GM19372 (cell line): ENCODE results near the gene RGL1.

Experiments used
- ATAC-seq: cut with Tn5 transposase; IDR thresholded peaks from one replicate; pipeline ENCODE4 v1.9.1; 2021; ENCODE audit warnings: mild to moderate bottlenecking, low read depth, moderate library complexity; ENCODE audit not compliant: unreplicated experiment

RGL1 gene

DNA sequence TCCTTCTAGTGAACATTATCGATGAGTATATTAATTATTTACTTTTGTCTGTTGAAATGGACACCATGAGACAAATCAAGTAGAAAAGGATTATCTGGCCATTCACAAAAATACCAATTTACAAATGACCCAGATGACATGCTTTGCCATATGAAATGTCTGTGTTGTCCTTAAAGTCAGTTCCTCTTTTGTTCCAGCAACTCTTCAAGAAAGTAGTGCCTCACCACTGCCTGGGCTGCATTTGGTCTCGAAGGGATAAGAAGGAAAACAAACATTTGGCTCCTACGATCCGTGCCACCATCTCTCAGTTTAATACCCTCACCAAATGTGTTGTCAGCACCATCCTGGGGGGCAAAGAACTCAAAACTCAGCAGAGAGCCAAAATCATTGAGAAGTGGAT lies 79.6 kb downstream of the RGL1 start:
- ATAC-seq = no peak

DNA sequence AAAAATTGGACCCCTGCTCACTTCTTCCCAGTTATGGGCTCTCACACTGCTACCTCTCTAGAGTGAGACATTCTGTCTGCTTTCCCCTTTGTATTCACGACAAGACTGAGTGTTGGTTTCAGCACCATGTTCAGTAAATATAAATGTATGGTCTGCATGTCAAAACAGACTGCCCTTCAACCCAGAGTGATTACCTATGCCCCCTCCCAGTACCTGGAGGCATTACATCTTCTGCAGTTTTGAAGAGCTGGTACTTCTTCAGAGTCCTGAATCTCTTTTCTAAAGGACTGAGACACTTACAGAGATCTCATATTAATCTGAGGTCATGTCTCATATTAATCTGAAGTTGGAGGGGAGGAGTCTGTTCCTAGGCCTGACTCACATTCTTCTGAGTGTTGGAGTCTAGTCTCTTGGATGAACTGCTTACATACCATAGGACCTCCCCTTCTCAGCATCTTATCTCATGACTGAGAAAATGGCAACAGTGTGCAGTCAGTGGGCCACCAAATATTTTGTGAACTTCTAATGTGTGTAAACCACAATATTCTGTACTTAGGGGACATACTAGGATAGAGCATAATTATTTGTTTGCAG lies 80.3 kb downstream of the RGL1 start:
- ATAC-seq = no peak

DNA sequence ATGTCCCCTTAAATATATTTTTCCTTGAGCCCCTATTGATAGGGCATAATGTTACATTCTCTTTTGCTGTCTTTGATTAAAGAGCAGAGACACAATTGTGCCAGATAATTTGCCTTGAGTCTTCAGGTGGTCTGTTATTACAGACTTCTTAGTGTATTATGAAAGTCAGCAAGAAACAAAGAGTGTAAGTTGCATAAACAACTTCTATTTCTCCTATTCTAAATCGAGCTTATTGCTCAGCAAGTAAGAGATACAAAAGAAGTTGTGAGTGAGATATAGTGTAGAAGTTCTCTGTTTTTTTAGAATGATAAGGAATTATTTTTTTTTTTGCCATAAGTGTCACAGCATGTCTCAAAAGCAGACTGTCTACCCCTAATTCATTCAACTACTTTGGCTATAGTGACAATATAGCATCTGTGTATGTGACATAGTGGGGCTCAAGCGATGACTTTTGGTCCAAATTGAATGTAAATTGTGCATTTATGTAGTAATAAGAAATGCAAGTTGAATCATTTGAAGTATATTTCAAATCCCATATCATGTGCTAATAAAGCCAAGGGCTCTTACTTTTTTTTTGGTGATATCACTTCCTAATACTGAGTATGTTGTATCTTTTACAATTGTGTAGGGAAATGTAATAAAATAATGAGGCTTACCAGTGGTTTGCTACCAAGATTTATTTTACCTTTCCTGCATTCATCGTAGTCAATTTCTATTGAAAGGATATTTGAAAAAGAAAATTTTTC lies 81.3 kb downstream of the RGL1 start:
- ATAC-seq = no peak

DNA sequence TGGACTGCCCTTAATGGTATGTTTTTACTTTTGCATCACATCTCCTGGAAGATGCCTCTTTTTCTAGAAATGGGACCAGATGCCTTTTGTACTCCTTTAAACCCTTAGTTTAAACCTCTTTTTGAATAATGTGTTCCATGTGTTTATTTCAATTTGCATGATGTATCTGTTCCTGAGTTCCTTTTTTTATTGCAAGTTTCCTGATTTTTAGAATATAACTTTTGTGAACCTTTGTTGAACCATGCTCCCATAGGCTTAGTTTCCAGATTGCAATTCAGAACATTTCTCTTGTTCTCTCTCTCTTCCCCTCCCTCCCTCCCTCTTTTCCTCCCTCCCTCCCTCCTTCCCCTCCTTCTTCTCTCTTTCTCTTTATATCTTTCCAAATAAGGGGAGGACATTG lies 81.9 kb downstream of the RGL1 start:
- ATAC-seq = no peak

DNA sequence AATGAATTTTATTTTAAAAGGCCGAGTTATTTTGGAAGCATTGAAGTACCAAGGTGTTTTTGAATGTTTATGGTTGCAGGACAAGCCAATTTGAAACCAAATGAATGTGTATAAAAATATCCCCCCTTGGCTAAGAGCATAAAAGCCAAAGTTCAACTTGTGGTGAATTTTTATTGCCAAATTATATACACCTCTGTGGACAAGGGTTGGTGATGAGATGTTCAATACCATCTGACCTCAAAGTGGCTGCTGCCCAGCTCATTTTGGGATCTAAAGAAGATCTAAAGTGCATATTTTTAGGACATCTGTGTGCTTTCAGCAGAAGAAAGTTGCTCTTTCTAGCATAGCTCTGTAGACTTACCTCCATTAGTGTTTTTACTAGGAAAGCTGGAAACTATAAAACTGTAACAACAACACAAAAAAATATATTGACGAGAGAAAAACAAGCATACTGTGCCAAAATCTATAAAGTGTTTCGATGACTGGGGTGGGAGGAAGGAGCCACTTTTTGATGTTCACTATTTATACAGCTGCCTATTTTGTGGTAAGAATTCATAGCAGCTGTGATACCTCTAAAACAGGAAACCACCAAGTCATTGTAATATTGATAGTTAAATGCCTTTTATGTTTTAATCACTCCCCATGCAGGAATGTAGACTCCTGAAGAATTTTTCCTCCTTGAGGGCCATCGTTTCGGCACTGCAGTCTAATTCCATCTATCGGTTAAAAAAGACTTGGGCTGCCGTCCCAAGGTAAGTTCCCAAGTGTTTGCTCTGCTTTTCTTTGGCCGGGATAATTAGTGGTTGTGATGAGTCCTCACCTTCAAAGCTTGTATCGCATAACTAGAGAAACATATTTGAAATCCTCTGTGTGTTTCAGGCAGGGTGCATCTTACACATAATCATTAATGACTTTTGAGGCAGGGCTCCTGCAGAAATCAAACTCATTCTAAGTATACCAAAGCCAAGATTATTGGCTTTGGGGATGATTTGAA lies 83.2 kb downstream of the RGL1 start:
- ATAC-seq = no peak

DNA sequence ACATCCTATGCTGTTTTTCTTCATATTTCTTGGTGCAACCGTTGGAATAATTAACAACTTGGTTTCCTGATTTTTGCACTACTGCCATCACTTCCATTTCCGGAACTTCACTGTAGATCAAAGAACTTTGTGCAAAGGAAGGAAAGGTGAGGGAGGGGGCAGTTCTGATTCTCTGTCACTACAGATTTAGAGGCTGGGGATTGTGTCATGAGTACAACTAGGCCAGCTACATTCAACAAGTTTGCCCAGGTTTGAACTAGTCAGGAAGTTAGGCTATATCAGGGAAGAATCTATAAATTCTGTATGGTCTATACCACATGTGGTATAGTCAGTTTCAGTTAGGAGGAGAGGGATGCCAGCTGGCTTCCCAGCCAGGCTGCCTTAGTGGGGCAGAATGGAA lies 84.2 kb downstream of the RGL1 start:
- no peak for ATAC-seq

DNA sequence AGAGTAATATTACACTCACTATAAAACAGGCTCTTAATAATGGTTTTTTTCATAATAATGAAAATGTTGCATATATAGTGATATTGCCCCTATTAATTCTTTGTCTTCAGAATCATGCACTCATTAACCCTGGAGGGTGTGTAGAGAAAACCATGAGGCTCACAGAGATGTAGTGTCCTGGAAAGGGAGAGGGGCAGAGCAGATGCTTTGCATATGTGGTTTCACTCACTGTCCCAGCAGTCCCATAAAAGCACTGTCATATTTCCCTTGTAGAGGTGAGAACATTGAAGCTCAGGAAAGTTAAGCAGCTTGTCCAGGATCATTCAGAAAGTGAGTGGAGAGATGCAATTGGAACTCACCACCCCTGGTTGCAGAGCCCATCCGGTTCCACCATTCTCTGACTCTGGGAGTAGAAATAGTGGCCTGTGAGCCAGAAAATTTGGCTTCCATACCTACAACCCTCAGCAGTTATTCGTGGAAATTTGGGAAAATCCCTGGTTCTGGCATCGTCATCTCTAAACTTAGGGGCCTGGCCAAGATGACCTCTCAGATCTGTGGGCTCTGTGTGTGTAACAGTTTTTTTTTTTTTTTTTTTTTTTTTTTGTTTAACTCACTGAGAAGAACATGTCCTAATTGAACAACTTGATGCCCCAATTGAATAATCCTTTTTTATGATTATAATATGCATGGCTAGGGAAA lies 86.4 kb downstream of the RGL1 start:
- peak; percentile 63 for ATAC-seq

DNA sequence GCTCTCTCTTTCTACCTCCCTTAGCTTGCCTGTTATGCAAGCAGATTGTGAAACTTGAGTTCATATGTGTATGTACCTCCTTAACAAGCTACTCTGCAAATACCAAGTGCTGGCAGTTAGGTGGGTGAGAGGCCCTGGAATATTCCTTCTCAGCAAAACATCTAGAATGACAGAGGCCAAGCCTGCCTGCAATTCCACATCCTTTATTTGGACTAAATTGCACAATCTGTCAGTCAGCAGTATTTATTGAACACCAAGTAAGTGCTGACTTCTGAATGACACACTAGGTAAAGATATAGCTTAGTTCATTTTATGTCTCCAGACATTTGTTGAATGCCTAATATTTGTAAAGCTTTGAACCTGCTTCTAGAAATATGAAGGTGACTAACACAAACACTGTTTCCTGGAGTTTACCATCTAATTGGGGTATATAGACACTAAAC lies 87.5 kb downstream of the RGL1 start:
- no peak for ATAC-seq

DNA sequence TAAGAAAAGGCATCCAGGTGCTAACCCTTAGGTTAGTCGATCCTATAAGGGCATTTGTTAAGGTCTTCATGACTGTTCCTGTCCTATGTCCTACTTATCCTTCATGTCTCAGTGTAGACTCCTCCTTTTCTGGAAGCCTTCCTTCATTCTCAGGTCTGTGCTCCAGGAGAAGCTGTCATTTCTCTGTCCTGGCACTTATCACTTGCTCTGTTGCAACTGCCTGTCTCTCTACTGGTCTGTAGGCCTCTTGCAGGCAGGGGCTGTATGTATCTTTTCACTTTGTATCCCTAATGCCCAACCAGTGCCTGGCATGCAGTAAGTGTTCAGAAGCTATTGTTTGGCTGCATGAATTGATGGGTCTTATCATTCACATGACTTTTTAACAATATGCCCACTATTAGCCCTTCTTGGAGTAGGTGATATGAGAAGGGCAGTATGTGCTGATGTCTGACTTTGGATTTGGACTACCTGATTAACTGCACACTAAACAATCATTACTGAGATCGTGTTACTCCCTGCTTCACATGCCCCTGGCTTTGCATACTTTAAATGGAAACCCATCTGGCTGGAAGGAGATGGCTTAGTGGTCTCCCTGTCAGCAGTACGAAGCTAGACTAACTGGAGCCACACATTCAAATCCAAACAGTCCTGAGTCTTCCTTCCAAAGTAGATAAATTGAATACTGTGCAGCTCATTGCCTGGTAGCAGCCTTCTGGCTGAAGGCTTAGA lies 88.8 kb downstream of the RGL1 start:
- no peak for ATAC-seq

DNA sequence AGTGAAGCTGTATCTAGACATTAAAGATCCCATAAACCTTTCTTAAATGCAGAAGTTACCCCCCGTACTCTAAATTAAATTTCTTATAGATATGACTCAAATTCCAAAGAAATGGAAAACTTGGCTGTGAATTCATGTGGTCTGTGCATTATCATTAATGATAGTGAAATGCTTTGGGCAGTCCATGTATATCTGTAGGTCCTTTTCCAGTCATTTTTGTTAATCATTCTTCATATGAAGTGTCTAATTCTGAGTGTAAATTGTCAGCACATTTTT lies 89.3 kb downstream of the RGL1 start:
- ATAC-seq = no peak

DNA sequence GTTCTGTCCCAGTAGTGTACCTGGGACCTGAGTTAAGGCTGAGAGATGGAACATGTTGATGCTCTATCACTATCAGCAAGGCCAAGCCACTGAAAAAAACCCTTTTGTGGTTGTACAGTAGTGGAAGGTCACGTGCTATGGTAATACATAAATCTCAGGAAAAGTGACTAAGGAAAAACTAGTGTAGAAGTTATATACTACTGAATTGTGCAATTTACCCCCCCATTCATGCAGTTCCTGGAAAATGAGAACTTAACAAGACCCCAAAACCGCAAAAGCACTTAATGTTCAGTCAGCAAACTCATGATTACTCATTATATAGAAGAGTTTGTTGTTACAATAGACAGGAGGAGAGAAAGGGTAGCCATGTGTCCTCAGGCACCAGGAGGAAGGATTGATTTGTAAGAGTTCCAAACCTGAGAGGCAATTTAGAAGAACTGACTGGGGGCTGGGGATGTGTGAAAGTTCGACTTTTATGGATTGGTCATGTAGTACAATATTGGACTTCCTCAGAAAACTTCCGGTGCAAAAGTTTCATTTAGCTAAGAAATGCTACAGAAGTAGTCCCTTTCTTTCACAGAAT lies 91.6 kb downstream of the RGL1 start:
- no peak for ATAC-seq

DNA sequence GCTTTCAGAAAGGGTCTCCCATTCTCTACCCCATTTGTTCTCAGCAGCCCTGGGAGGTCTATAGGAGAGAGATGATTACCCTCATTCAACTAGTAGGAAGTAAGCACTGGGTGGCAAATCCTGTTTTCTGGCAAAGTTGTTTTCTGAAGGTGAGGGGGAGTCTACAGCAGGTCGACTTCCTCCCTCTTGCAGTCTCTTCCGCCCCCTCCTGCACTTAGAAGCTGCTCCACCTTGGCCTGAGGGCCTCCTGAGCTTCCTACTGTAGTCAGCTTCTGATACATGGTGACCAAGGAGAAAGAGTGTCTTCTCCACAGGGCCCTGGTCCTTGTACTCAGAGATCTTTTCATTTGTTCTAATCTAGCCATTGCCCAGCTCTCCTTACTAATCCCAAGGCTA lies 93.1 kb downstream of the RGL1 start:
- no peak for ATAC-seq

DNA sequence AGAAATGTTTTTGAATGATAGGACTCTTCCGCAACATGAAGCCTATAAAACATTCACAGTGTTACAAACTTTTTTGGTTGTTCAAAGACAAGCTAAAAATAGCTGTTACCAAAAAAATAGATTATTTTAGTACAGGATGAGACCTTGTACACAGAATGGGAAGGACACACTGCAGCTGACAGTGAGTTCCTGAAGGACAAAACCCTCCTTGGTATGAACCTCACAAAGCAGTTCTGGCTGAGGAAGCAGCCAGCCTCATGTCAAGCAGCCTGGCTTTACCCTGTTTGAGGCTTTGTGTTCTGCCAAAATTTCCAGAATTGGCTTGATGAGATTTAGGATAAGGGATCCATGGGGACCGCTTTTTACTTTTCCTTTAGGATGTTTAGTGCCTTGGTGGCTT lies 93.7 kb downstream of the RGL1 start:
- ATAC-seq = no peak

DNA sequence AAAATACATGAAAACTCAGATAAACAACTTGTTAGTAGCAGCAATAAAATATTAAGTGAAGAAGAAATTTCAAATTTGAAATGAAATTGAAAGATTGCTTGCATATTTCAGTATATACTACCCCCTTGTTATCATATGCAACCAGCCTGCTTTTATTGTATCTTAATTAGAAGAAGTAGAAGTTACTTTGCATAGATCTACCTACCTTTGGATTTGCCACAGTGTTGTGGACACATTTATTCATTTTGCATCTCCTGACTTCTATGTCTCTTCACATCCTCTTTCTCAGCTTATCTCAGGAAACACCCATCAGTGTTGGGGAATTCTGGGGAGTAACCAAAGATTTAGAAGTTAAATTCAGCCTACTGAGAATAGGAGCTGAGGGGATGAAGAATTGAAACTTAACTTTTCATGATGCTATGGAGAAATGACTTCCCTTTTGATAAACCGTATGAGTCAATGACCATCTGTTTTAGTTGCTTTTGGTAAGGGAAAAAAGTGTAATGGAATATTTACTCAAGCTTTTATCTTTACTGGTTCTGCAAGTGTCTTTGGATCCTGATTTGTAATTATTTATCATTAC lies 96.9 kb downstream of the RGL1 start:
- ATAC-seq = no peak

DNA sequence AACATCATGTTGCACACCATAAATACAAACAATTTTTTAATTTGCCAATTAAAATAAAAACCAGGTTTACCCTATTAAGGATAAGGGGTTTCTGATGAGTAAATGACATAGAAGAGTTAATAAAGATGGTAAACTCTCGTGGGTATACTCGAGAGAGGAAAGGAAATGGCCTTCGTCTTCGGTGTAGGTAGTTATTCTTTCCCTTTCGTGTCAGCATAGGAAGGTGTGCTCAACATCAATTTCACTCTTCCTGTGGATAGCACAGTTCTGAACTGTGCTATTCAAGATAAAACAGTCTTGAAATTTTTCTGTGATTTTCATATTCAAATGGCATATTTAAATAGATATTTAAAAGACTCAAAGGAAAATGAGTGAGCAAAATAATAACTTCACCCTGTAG lies 98.2 kb downstream of the RGL1 start:
- peak; percentile 51 for ATAC-seq

DNA sequence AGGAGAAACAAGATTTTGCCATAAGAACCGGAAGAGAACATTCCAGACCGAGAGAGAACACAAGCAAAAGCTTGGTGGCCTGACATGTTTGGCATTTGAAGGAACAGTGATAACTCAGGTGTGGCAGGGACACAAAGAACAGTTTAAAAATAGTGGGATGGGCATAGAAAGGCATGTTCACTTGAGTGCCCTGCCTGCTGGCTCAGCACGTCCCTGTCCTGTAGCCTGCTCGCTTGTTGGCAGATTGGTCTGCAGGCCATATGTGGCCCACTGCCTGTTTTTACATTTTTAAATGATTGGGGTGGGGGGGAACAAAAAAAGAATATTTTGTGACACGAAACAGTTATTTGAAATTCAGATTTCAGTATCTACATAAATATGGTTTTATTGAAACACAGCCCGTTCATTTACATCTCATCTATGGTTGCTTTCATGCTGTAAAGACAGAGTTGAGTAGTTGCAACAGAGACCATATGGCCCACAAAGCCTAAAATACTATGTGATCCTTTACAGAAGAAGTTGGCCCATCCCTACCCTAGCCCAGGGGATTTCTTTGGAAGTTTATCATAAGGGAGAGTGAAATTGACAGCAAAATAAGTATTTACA lies 100.7 kb downstream of the RGL1 start:
- no peak for ATAC-seq

DNA sequence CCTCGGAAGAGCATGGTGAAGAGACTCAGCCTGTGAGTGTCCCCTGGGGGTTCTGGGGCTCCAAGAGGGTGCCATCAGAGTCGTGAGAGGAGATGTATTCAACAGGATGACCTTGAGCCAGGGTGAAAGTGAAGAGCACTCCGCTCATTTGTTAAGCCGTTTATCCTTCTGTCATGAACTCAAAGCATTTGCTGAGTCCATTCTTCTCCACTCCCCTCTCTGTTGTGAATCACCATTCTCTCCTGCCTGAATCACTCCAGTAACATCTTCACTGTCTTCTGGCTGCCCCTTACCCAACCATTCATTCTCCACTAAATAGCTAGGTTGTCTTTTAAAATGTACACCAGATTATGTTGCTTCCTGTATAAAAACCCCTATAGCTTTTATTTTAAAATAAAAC lies 102.2 kb downstream of the RGL1 start:
- no peak for ATAC-seq

DNA sequence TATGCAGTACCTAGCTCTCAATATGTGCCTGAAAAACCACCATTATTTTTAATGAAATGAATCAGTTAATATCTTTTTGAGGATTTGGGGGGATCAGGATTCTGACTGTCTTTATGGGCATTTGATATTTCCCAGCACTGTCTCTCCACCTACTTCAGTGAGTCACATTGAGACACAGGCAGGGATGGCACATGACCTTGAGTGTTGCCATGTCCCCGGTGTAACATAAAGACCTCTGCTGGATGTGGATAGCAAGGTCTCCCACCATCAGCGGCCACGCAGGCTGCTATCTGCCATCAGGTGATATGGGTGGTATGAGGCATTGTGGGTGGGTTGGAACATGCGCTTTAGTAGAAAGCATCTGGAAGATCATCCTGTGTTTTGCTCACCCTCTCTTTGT lies 103.2 kb downstream of the RGL1 start:
- ATAC-seq = no peak

DNA sequence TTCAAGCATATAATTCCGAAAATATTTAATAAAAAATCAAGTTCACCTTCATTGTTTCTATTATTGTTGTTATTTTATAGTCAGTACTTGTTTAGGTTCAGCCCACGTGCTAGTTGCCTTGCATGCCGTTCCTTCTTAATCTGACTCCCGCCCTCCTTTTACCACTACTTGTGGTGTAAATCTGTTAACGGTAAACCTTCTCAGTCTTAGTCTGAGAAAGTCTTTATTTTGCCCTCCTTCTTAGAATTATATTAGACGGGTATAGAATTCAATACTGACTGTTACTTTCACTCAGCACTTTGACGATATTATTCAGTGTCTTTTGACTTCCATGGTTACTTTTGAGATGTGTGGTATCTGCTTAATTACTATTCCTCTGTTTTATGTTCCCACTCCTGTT lies 104.8 kb downstream of the RGL1 start:
- no peak for ATAC-seq
